ENCODE measurements around the gene FYN. TPM values are rescaled to one million over a fixed set of nuclear protein-coding genes. Genes with fewer than 3 reads are reported as not detected.

FYN gene
- polyA plus RNA-seq, 3 donors = 88.4 to 149 (median 114) TPM

DNA sequence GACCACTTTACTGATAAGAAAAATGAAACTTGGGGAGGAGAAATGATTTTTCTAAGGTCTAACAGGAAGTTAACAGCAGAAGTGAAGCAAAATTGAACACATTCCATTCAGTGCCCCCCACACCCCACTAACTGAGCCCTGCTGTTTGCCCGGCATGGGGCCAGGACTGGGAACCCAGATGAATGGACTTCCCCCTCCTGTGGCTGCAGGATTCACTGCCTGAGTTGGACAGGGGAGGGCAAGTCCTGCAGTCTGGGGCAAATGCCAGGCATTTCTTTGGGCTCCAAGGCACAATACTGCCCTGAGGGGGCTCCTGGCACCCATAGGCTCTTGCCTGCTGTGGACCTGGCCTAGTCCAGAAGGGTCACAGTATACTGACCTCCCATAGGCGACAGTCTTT lies 28.3 kb downstream of the FYN start:
- peaks cover 92% of the 10 kb centered on the region for H3K79me2 ChIP-seq (ENCODE audit: insufficient read depth, low read length)
- H3K27ac ChIP-seq (ENCODE audit: low read depth in 1 of 2, low read length in 2 of 2) = peak overlapping the region; percentile 49 to 74
- no peak overlapping the region for H3K4me3 ChIP-seq (replicated peaks in 1 of 3; ENCODE audit: low read depth in 2 of 3, low read length in 3 of 3)
- WGBS (ENCODE audit: insufficient coverage) = 100% methylated on average over 1 of the region's 2 CpGs
- Mint-ChIP-seq H3K4me3 (no peak overlapping the region), H3K9me3 (peaks cover 0 to 2% (median 0%) of the 10 kb centered on the region in 7 donors), H3K27me3 (ENCODE audit: low read depth in 3 of 3) (peaks cover 0 to 2% (median 0%) of the 10 kb centered on the region in 3 donors), H3K36me3 (peaks cover 37 to 44% of the 10 kb centered on the region in 2 donors), H3K4me1 (peaks cover 8% of the 10 kb centered on the region), H3K27ac (peak overlapping the region in 5 of 7 donors; percentile 79 to 90 (median 86))
- intact Hi-C loops (cut with micrococcal nuclease) = no loop called here
- DNase-seq = peak in 1 of 3 donors; percentile 21
- TF ChIP-seq, protein P1, sequence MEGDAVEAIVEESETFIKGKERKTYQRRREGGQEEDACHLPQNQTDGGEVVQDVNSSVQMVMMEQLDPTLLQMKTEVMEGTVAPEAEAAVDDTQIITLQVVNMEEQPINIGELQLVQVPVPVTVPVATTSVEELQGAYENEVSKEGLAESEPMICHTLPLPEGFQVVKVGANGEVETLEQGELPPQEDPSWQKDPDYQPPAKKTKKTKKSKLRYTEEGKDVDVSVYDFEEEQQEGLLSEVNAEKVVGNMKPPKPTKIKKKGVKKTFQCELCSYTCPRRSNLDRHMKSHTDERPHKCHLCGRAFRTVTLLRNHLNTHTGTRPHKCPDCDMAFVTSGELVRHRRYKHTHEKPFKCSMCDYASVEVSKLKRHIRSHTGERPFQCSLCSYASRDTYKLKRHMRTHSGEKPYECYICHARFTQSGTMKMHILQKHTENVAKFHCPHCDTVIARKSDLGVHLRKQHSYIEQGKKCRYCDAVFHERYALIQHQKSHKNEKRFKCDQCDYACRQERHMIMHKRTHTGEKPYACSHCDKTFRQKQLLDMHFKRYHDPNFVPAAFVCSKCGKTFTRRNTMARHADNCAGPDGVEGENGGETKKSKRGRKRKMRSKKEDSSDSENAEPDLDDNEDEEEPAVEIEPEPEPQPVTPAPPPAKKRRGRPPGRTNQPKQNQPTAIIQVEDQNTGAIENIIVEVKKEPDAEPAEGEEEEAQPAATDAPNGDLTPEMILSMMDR (IDR thresholded peaks at IDR 0.05) = no peak
- H3K4me2 ChIP-seq (replicated peaks; ENCODE audit: extremely low read depth, low read length, poor library complexity, severe bottlenecking) = no peak overlapping the region
- no peaks in the 10 kb centered on the region for H3K9me3 ChIP-seq (replicated peaks in 1 of 2; ENCODE audit: control insufficient read depth in 1 of 2, insufficient read depth in 1 of 2, low read length in 2 of 2)
- H4K20me1 ChIP-seq (ENCODE audit: insufficient read depth, low read length) = peaks cover 100% of the 10 kb centered on the region
- H2AFZ ChIP-seq (ENCODE audit: insufficient read depth, low read depth, low read length, poor library complexity, severe bottlenecking) = no peak overlapping the region
- H3K4me1 ChIP-seq (ENCODE audit: control insufficient read depth in 1 of 2, insufficient read depth in 2 of 2, low read length in 2 of 2) = peaks cover 59 to 66% of the 10 kb centered on the region in 2 donors
- peaks cover 0 to 29% of the 10 kb centered on the region in 2 donors for H3K36me3 ChIP-seq (replicated peaks in 1 of 2; ENCODE audit: control insufficient read depth in 1 of 2, insufficient read depth in 2 of 2, low read length in 2 of 2)
- H3K9ac ChIP-seq (ENCODE audit: insufficient read depth, low read length, poor library complexity, severe bottlenecking) = peak overlapping the region; percentile 11
- H3K27me3 ChIP-seq (ENCODE audit: control insufficient read depth in 2 of 2, insufficient read depth in 2 of 2, low read length in 2 of 2) = no peaks in the 10 kb centered on the region

DNA sequence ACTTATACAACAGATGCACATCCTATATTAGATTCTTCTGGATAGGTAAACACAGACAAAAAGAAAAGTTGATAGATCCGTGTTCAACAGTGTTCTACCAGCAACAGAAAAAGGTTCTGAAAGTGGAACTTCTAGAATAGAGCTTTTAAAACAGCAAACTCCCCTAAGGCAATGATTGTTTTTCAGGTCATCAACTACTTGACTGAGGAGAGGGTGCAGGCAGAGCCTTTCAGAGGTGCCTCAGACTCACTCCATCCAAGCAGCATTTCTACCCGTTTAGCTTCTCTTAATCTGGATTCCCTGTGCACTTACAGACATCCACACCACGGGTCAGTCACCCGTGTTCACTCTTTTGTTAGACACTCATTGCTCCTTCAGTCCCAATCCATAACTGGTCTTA lies 28.9 kb downstream of the FYN start:
- H3K9ac ChIP-seq (ENCODE audit: insufficient read depth, low read length, poor library complexity, severe bottlenecking) = no peak overlapping the region
- H3K9me3 ChIP-seq (replicated peaks in 1 of 2; ENCODE audit: control insufficient read depth in 1 of 2, insufficient read depth in 1 of 2, low read length in 2 of 2) = no peaks in the 10 kb centered on the region

More for the DNA sequence above, 28.9 kb downstream of the FYN start:
- TF ChIP-seq, protein P1 (IDR thresholded peaks at IDR 0.05) = no peak
- H3K4me3 Mint-ChIP-seq = no peak overlapping the region
- Histone ChIP-seq H3K4me1 (ENCODE audit: control insufficient read depth in 1 of 2, insufficient read depth in 2 of 2, low read length in 2 of 2) (peaks cover 59 to 66% of the 10 kb centered on the region in 2 donors), H2AFZ (ENCODE audit: insufficient read depth, low read depth, low read length, poor library complexity, severe bottlenecking) (no peak overlapping the region), H4K20me1 (ENCODE audit: insufficient read depth, low read length) (peaks cover 100% of the 10 kb centered on the region), H3K27ac (ENCODE audit: low read depth in 1 of 2, low read length in 2 of 2) (peak overlapping the region; percentile 49 to 74), H3K27me3 (ENCODE audit: control insufficient read depth in 2 of 2, insufficient read depth in 2 of 2, low read length in 2 of 2) (no peaks in the 10 kb centered on the region), H3K36me3 (replicated peaks in 1 of 2; ENCODE audit: control insufficient read depth in 1 of 2, insufficient read depth in 2 of 2, low read length in 2 of 2) (peaks cover 0 to 29% of the 10 kb centered on the region in 2 donors), H3K4me2 (replicated peaks; ENCODE audit: extremely low read depth, low read length, poor library complexity, severe bottlenecking) (no peak overlapping the region), H3K79me2 (ENCODE audit: insufficient read depth, low read length) (peaks cover 92% of the 10 kb centered on the region), H3K4me3 (replicated peaks in 1 of 3; ENCODE audit: low read depth in 2 of 3, low read length in 3 of 3) (no peak overlapping the region)
- peaks cover 0 to 2% (median 0%) of the 10 kb centered on the region in 7 donors for H3K9me3 Mint-ChIP-seq
- no peak for DNase-seq
- intact Hi-C loops (cut with micrococcal nuclease) = no loop called here
- H3K4me1 Mint-ChIP-seq = peaks cover 3% of the 10 kb centered on the region
- peaks cover 35 to 42% of the 10 kb centered on the region in 2 donors for H3K36me3 Mint-ChIP-seq
- H3K27me3 Mint-ChIP-seq (ENCODE audit: low read depth in 3 of 3) = peaks cover 0 to 2% (median 0%) of the 10 kb centered on the region in 3 donors
- 50% methylated on average over 3 of the region's 4 CpGs for WGBS (ENCODE audit: insufficient coverage)
- H3K27ac Mint-ChIP-seq = peak overlapping the region in 5 of 7 donors; percentile 47 to 90 (median 85)

Data from CD14-positive monocyte (primary cell).